HepG2 (cell line): Measurements from ENCODE around the gene ETFDH. TPM values are rescaled to one million over a fixed set of nuclear protein-coding genes. Genes with fewer than 3 reads are reported as not detected.

ENCODE experiments used
- CCDC6 ChIP-seq: sonication (generic); formaldehyde crosslinking; IDR thresholded peaks from 2 replicates; pipeline ENCODE4 v1.8.1; 2022; ENCODE audit warnings: mild to moderate bottlenecking, missing genetic modification reagents, moderate library complexity
- CSRNP1 ChIP-seq: sonication (generic); formaldehyde crosslinking; IDR thresholded peaks from 2 replicates; pipeline ENCODE4 v1.8.1; 2023; ENCODE audit warnings: mild to moderate bottlenecking, missing genetic modification reagents
- EP300 ChIP-seq, 3 experiments: sonication (generic) in 1 of 3; formaldehyde crosslinking in 1 of 3; IDR thresholded peaks; 2 replicates each; pipeline versions ENCODE4 v1.5.1 to v1.6.1; 2011 to 2020; ENCODE audit warnings: low read depth in 2 of 3, low read length in 2 of 3, borderline replicate concordance in 1 of 3, improper control_type of control experiment in 1 of 3, mild to moderate bottlenecking in 1 of 3, missing genetic modification reagents in 1 of 3, moderate library complexity in 1 of 3
- GZF1 ChIP-seq: sonication (generic); formaldehyde crosslinking; IDR thresholded peaks from 2 replicates; pipeline ENCODE4 v1.5.1; 2020; ENCODE audit warnings: mild to moderate bottlenecking, missing genetic modification reagents
- MED8 ChIP-seq: sonication (generic); formaldehyde crosslinking; IDR thresholded peaks from 2 replicates; pipeline ENCODE4 v1.8.1; 2023; ENCODE audit warnings: mild to moderate bottlenecking, missing genetic modification reagents; ENCODE audit not compliant: insufficient replicate concordance
- NCOA2 ChIP-seq: sonication (generic); formaldehyde crosslinking; IDR thresholded peaks from 2 replicates; pipeline ENCODE4 v1.8.0; 2022; ENCODE audit warnings: inconsistent platforms
- NKX3-1 ChIP-seq: sonication (generic); formaldehyde crosslinking; IDR thresholded peaks from 2 replicates; pipeline ENCODE4 v1.5.0; 2020; ENCODE audit warnings: missing genetic modification reagents
- PRDM10 ChIP-seq: sonication (generic); formaldehyde crosslinking; IDR thresholded peaks from 2 replicates; pipeline ENCODE4 v1.4.0; 2020; ENCODE audit warnings: low read depth, missing genetic modification reagents
- RARA ChIP-seq: IDR thresholded peaks from 2 replicates; pipeline ENCODE4 v1.6.1; 2016; ENCODE audit warnings: missing genetic modification reagents, missing compliant biosample characterization
- RNF2 ChIP-seq: fragments of 450-650 bp; conservative IDR thresholded peaks from 2 replicates; pipeline ENCODE4 v1.6.1; 2016; ENCODE audit warnings: low read depth
- TFAP4 ChIP-seq: sonication (generic); IDR thresholded peaks from 2 replicates; pipeline ENCODE4 v1.6.1; 2016; ENCODE audit warnings: low read depth, borderline replicate concordance
- ZFP90 ChIP-seq: sonication (generic); formaldehyde crosslinking; IDR thresholded peaks from 2 replicates; pipeline ENCODE4 v1.8.0; 2022; ENCODE audit warnings: missing genetic modification reagents, mild to moderate bottlenecking, inconsistent platforms, borderline replicate concordance
- ZMAT3 ChIP-seq: sonication (generic); formaldehyde crosslinking; conservative IDR thresholded peaks from 2 replicates; pipeline ENCODE4 v1.7.0; 2021; ENCODE audit warnings: missing genetic modification reagents
- ZNF484 ChIP-seq: sonication (generic); formaldehyde crosslinking; IDR thresholded peaks from 2 replicates; pipeline ENCODE4 v1.5.1; 2020; ENCODE audit warnings: mild to moderate bottlenecking, low read depth, missing genetic modification reagents, borderline replicate concordance
- ZNF552 ChIP-seq: sonication (generic); formaldehyde crosslinking; IDR thresholded peaks from 2 replicates; pipeline ENCODE4 v1.9.0; 2022; ENCODE audit warnings: missing genetic modification reagents, mild to moderate bottlenecking, borderline replicate concordance
- ZNF576 ChIP-seq: sonication (generic); formaldehyde crosslinking; IDR thresholded peaks from 2 replicates; pipeline ENCODE4 v1.4.0; 2020; ENCODE audit warnings: mild to moderate bottlenecking, missing genetic modification reagents
- ZNF670 ChIP-seq: sonication (generic); formaldehyde crosslinking; IDR thresholded peaks from 2 replicates; pipeline ENCODE4 v1.8.0; 2022; ENCODE audit warnings: mild to moderate bottlenecking, missing genetic modification reagents, borderline replicate concordance
- ZNF768 ChIP-seq: sonication (generic); formaldehyde crosslinking; IDR thresholded peaks from 2 replicates; pipeline ENCODE4 v1.4.0; 2020; ENCODE audit warnings: missing genetic modification reagents
- polyA plus RNA-seq, 8 experiments: library from polyadenylated mRNA; depleted of rRNA in 3 of 8; stranded (reverse) in 7 of 8; unstranded in 1 of 8; fragments of >200 nt; fragmentation: Illumina TruSeq in 4 of 8; extraction: Trizol in 4 of 8; gene quantifications; 2 replicates each; pipeline versions ENCODE4 v1.2.1 to v1.2.3, GENCODE V29; 2011 to 2016; ENCODE audit warnings: low read depth in 4 of 8, missing spikeins in 1 of 8, mixed read lengths in 1 of 8; ENCODE audit not compliant: insufficient read depth in 1 of 8
- total RNA-seq, 5 experiments: library from RNA; depleted of rRNA; stranded (reverse); fragments of >200 nt; fragmentation: Illumina TruSeq; extraction: Trizol; gene quantifications; 2 replicates each; pipeline ENCODE4 v1.2.3, GENCODE V29; 2016; ENCODE audit warnings: low read depth in 1 of 5
- TF ChIP-seq, protein P1 (sequence below): sonication (generic); formaldehyde crosslinking; IDR thresholded peaks from 2 replicates; pipeline ENCODE4 v1.5.1; 2020; ENCODE audit warnings: mild to moderate bottlenecking, missing genetic modification reagents, borderline replicate concordance

The ETFDH gene
- total and polyA plus RNA-seq, 2 of the 13 experiments (the other 11 are each of a cell fraction or from before 2014, with no cell fraction given), result 14.7 to 17.8 TPM

DNA sequence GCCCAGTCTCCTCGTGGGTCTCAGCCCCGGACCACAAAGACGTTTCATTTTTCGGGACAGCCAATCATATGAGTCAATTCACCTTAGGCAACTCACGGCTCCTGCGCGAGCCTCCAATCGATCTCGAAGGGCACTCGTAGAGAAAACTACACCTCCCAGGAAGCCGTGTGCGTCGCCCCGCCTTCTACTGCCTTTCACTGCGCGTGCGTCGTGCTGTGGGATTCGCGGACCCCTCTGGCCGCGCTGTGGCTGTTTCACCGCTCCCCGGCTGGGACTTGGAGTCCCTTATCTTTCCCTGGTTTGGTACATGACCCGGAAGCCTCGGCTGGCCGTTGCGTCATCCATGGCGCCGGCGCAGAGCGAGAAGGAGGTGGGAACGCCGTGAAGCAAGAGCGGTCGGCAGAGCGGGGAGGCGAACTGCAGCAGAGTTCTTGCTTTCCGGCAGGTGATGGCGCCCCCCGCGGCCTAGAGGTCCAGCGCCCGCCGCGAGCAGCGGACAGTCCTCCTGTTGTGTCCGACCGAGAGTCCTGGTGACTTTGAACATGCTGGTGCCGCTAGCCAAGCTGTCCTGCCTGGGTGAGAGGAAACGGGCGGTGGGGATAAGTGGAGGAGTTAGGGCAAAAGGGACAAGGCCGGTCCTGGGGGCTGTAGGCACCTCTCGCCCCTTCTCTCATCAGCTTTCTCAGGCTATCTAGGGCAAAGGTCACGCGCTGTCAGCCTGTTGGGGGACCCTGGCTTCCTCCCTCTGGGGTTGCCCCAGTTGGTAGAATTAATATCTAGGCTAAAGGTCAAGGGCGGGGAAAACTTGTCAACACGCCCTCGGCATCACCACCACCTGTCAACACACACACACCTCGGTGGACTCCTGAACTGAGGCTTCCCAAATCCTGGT is at the start of gene ETFDH (continued):
- peak; percentile 88; the same call in 1 of the 2 replicates for TF ChIP-seq CCDC6 (CRISPR knock-in tag)
- peak; percentile 70; the same call in 1 of the 2 replicates for TF ChIP-seq ZMAT3
- TF ChIP-seq ZNF576 (CRISPR knock-in tag), result peak; percentile 50; the same call in 1 of the 2 replicates
- TF ChIP-seq, protein P1, sequence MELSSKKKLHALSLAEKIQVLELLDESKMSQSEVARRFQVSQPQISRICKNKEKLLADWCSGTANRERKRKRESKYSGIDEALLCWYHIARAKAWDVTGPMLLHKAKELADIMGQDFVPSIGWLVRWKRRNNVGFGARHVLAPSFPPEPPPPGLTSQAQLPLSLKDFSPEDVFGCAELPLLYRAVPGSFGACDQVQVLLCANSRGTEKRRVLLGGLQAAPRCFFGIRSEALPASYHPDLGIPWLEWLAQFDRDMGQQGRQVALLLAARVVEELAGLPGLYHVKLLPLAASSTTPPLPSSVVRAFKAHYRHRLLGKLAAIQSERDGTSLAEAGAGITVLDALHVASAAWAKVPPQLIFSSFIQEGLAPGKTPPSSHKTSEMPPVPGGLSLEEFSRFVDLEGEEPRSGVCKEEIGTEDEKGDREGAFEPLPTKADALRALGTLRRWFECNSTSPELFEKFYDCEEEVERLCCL (CRISPR knock-in tag), result no peak
- TF ChIP-seq RNF2, result no peak
- TF ChIP-seq TFAP4, result peak; percentile 21; the same call in 1 of the 2 replicates
- TF ChIP-seq CSRNP1 (CRISPR knock-in tag), result peak; percentile 42; the same call in 1 of the 2 replicates
- TF ChIP-seq MED8 (CRISPR knock-in tag), result peak; percentile 80
- TF ChIP-seq EP300 (IDR thresholded peaks at IDR 0.05; ENCODE audit: low read depth in 2 of 2, low read length in 2 of 2), result peak in 1 of 2 experiments; percentile 33; a peak in 3 of 4 replicates
- peak; percentile 55; the same call in 1 of the 2 replicates for TF ChIP-seq EP300 (CRISPR knock-in tag; IDR thresholded peaks at IDR 0.05; ENCODE audit: borderline replicate concordance)
- TF ChIP-seq GZF1, result no peak
- peak; percentile 82 for TF ChIP-seq ZNF670
- TF ChIP-seq ZFP90 (CRISPR knock-in tag), result peak; percentile 42
- TF ChIP-seq ZNF768 (CRISPR knock-in tag), result peak; percentile 76; the same call in 1 of the 2 replicates
- TF ChIP-seq ZNF484, result no peak
- TF ChIP-seq NCOA2, result peak; percentile 26; the same call in 1 of the 2 replicates
- TF ChIP-seq PRDM10 (CRISPR knock-in tag), result peak; percentile 85
- peak; percentile 77 for TF ChIP-seq RARA (CRISPR knock-in tag)
- peak; percentile 59; the same call in 1 of the 2 replicates for TF ChIP-seq ZNF552 (CRISPR knock-in tag)
- 0 out of 2 replicates have a peak, but pooled peaks have one; percentile 21 for TF ChIP-seq NKX3-1 (CRISPR knock-in tag)
